Osteoblast (primary cell): ENCODE results near the gene TOMM40. TPM values are rescaled to one million over a fixed set of nuclear protein-coding genes. Genes with fewer than 3 reads are reported as not detected.

ENCODE experiments used
- DNase-seq: peaks from one replicate; pipeline ENCODE4 v3.0.0; 2011; ENCODE audit warnings: low spot score, mixed read lengths; ENCODE audit not compliant: insufficient read length; ENCODE audit errors: missing footprints
- H2AFZ ChIP-seq: 2 replicates; pipeline ENCODE4 v1.6.0; 2011; ENCODE audit warnings: mild to moderate bottlenecking, low read length
- H3K27ac ChIP-seq: 2 replicates; pipeline ENCODE4 v1.5.1; 2011; ENCODE audit warnings: mild to moderate bottlenecking, low read depth, low read length, moderate library complexity
- H3K27me3 ChIP-seq: 2 replicates; pipeline ENCODE4 v1.6.0; 2012; ENCODE audit warnings: mild to moderate bottlenecking, control low read depth, inconsistent platforms, low read length, moderate library complexity; ENCODE audit not compliant: insufficient read depth
- H3K36me3 ChIP-seq: 2 replicates; pipeline ENCODE4 v1.5.1; 2011; ENCODE audit warnings: mild to moderate bottlenecking, low read length, control low read depth, moderate library complexity; ENCODE audit not compliant: insufficient read depth
- H3K4me1 ChIP-seq: 2 replicates; pipeline ENCODE4 v1.5.1; 2011; ENCODE audit warnings: mild to moderate bottlenecking, low read length, control low read depth, moderate library complexity; ENCODE audit not compliant: insufficient read depth
- H3K4me2 ChIP-seq: 2 replicates; pipeline ENCODE4 v1.6.0; 2011; ENCODE audit warnings: mild to moderate bottlenecking, low read length; ENCODE audit not compliant: insufficient read depth
- H3K4me3 ChIP-seq: fragments of 200-600 bp; sonication (generic); 3 replicates; pipeline ENCODE4 v1.5.1; 2012; ENCODE audit warnings: mild to moderate bottlenecking, low read length, inconsistent platforms; ENCODE audit not compliant: insufficient read depth
- H3K79me2 ChIP-seq: 2 replicates; pipeline ENCODE4 v1.6.0; 2012; ENCODE audit warnings: mild to moderate bottlenecking, low read length, control low read depth, inconsistent platforms; ENCODE audit not compliant: insufficient read depth
- H3K9me3 ChIP-seq: 2 replicates; pipeline ENCODE4 v1.5.1; 2011; ENCODE audit warnings: low read depth, low read length, control low read depth
- H4K20me1 ChIP-seq: 2 replicates; pipeline ENCODE4 v1.6.0; 2012; ENCODE audit warnings: mild to moderate bottlenecking, low read length, control low read depth; ENCODE audit not compliant: insufficient read depth
- CTCF ChIP-seq: IDR thresholded peaks from 2 replicates; pipeline ENCODE4 v1.5.1; 2011; ENCODE audit warnings: mild to moderate bottlenecking, low read depth, low read length, moderate library complexity; ENCODE audit errors: extremely low read depth
- total RNA-seq: library from RNA; depleted of rRNA; stranded (reverse); fragments of >200 nt; gene quantifications from 2 replicates; pipeline ENCODE4 v1.2.3, GENCODE V29; 2012

TOMM40 gene
- total RNA-seq, 1 donor = 31.8 TPM

DNA sequence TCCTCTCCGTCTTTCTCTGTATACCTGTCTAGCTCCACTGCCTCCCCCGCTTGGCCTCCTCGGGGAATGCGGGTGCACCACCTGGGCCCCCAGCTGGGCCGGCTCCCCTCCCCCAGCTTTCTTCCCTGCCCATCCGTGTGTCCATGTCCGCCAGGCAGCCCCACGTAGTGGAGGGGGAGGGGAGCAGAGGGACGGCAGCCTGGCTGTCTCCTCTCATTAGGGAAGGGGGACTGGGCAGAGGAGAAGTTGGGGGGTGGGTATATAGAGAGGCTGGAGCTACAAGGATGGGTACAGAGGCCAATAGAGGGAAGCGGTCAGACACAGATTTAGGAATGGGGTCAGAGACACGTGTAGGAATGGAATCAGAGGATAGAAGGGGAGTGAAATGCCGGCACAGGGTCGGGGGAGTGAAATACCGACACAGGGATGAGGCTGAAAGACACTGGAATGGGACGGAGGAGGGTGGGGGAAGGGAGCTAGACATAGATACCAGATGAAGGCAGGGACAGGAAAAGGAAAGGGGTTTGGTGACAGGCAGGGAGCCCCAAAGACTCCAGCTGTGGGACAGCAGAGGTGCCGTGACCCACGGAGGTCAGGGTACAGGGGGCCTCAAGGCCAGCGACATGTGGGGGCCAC is 42.1 kb upstream of the TOMM40 start:
- peak overlapping the region; percentile 98 for H3K4me3 ChIP-seq

DNA sequence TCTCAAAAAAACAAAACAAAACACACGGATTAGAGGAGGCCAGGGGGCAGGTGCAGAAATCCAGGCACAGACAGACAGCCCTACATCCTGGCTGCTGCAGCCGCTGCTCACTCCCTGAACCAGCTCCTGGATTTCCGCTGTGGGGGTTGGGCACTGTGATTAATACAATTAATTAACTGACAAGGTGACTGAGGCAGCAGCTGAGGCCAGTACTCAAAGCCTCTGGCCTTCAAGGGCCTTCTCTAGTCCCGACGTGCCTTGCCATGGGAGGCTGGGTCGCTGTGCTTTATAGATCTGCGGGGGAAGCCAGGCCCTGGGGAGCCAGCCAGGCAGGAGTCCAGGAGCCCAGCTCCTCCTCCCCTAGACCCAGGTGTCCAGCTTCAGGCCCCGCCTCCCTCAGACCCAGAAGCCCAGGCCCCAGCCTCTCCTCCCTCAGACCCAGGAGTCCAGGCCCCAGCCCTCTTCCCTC is 40.4 kb upstream of the TOMM40 start:
- Histone ChIP-seq H3K4me2 (no peak overlapping the region), H3K36me3 (no peaks in the 10 kb centered on the region), H3K79me2 (peaks cover 81% of the 10 kb centered on the region), H4K20me1 (peaks cover 54% of the 10 kb centered on the region), H3K9me3 (no peaks in the 10 kb centered on the region), H3K4me3 (no peak overlapping the region), H3K27ac (no peak overlapping the region), H3K4me1 (peaks cover 19% of the 10 kb centered on the region), H2AFZ (no peak overlapping the region), H3K27me3 (no peaks in the 10 kb centered on the region)
- no peak for DNase-seq
- TF ChIP-seq CTCF = no peak

More for the DNA sequence above, 42.1 kb upstream of the TOMM40 start:
- no peaks in the 10 kb centered on the region for H3K9me3 ChIP-seq
- H4K20me1 ChIP-seq = peaks cover 49% of the 10 kb centered on the region
- peak overlapping the region; percentile 99 for H3K4me2 ChIP-seq
- peaks cover 72% of the 10 kb centered on the region for H3K79me2 ChIP-seq
- peak overlapping the region; percentile 94 for H3K27ac ChIP-seq
- H2AFZ ChIP-seq = no peak overlapping the region
- no peak for TF ChIP-seq CTCF
- no peaks in the 10 kb centered on the region for H3K27me3 ChIP-seq
- H3K36me3 ChIP-seq = no peaks in the 10 kb centered on the region
- DNase-seq = no peak
- peaks cover 25% of the 10 kb centered on the region for H3K4me1 ChIP-seq

DNA sequence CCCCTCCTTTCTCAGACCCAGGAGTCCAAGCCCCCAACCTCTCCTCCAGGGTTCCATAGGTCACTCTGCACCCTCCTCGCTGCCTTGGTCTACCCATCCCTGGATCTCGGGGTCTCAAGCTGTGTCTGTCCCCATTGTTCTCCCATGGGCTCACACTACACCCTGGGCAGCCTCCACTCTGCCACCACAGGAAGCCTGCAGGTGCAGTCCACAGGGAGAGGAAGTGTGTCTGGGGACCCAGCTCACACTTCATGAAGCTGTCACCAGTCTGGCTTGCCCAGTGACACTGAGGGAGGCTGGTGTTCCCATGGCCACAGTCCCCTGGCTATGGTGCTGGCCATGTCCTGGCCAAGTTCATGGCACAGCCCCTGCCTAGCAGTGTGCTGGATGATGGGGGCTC is 39.6 kb upstream of the TOMM40 start:
- H3K4me3 ChIP-seq = no peak overlapping the region
- DNase-seq = no peak
- H3K4me1 ChIP-seq = peaks cover 19% of the 10 kb centered on the region
- H2AFZ ChIP-seq = no peak overlapping the region
- no peak for TF ChIP-seq CTCF
- no peak overlapping the region for H3K27ac ChIP-seq
- no peaks in the 10 kb centered on the region for H3K36me3 ChIP-seq
- H3K27me3 ChIP-seq = no peaks in the 10 kb centered on the region
- peaks cover 57% of the 10 kb centered on the region for H4K20me1 ChIP-seq
- no peak overlapping the region for H3K4me2 ChIP-seq
- H3K9me3 ChIP-seq = no peaks in the 10 kb centered on the region
- peaks cover 86% of the 10 kb centered on the region for H3K79me2 ChIP-seq

DNA sequence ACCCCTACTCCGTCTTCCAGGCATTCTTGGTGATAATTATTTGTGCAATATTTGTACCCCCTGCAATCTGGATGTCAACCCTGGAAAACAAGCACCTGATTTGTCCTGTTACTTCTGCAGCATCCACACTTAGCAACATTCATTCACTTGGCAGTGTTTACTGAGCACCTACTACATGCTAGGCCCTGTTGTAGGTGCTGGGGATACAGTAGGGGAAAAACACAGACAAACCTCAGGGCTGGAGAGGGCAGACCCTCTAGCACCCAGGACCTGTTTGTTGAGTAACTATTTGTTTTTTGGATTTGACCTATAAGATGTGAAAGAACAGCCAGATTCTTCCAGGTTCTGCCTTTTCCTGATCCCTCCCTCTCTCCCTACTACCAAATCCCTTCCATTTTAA is 35.4 kb upstream of the TOMM40 start:
- no peaks in the 10 kb centered on the region for H3K9me3 ChIP-seq
- peaks cover 75% of the 10 kb centered on the region for H3K79me2 ChIP-seq
- peaks cover 5% of the 10 kb centered on the region for H3K4me1 ChIP-seq
- no peak overlapping the region for H3K4me3 ChIP-seq
- H3K36me3 ChIP-seq = no peaks in the 10 kb centered on the region
- no peak overlapping the region for H2AFZ ChIP-seq
- H4K20me1 ChIP-seq = peaks cover 52% of the 10 kb centered on the region
- no peak for TF ChIP-seq CTCF
- no peaks in the 10 kb centered on the region for H3K27me3 ChIP-seq
- H3K27ac ChIP-seq = no peak overlapping the region
- no peak for DNase-seq
- no peak overlapping the region for H3K4me2 ChIP-seq
